Fibroblast of villous mesenchyme (primary cell): ENCODE data around the gene PHF1. TPM values are rescaled to one million over a fixed set of nuclear protein-coding genes. Genes with fewer than 3 reads are reported as not detected.
"Not testable (repeated sequence)": the region's sequence is repeated elsewhere in the genome, so short reads cannot be mapped to it uniquely, and the experiment has no call there.

Source experiments
- DNase-seq: peaks from one replicate; pipeline ENCODE4 v3.0.0-alpha.2; 2010; ENCODE audit warnings: low read depth
- H3K4me3 ChIP-seq: 2 replicates; pipeline ENCODE4 v1.5.1; 2011; ENCODE audit warnings: low read depth, mild to moderate bottlenecking, low read length
- CTCF ChIP-seq: IDR thresholded peaks from 2 replicates; pipeline ENCODE4 v1.5.1; 2012; ENCODE audit warnings: low read depth, mild to moderate bottlenecking, low read length; ENCODE audit not compliant: insufficient read depth
- total RNA-seq: library from RNA; depleted of rRNA; stranded (reverse); fragments of >200 nt; gene quantifications from 2 replicates; pipeline ENCODE4 v1.2.3, GENCODE V29; 2012

PHF1 gene
- total RNA-seq, 1 donor: 30.2 TPM

GRCh38 chr6:33373960-33374910, 36.6 kb upstream of the PHF1 start:
- no peak for TF ChIP-seq CTCF
- H3K4me3 ChIP-seq: no peak overlapping the region
- peak; percentile 28 for DNase-seq

GRCh38 chr6:33375143-33375671, 35.6 kb upstream of the PHF1 start:
- DNase-seq: peak; percentile 93
- no peak for TF ChIP-seq CTCF
- H3K4me3 ChIP-seq: peak overlapping the region; percentile 9

- DNase-seq: no peak
- H3K4me3 ChIP-seq: no peak overlapping the region
- TF ChIP-seq CTCF: no peak
Measured at GRCh38 chr6:33377171-33377570, 33.6 kb upstream of the PHF1 start.

- not testable (repeated sequence) for H3K4me3 ChIP-seq, DNase-seq
Measured at GRCh38 chr6:33379184-33379583, 31.6 kb upstream of the PHF1 start.

- no peak overlapping the region for H3K4me3 ChIP-seq
- no peak for DNase-seq
- no peak for TF ChIP-seq CTCF
Measured at GRCh38 chr6:33380272-33380981, 30.4 kb upstream of the PHF1 start.

- TF ChIP-seq CTCF: no peak
- H3K4me3 ChIP-seq: no peak overlapping the region
- no peak for DNase-seq
Measured at GRCh38 chr6:33383427-33384185, 27.2 kb upstream of the PHF1 start.
